Measurements from ENCODE around the gene SLC6A15.

DNA sequence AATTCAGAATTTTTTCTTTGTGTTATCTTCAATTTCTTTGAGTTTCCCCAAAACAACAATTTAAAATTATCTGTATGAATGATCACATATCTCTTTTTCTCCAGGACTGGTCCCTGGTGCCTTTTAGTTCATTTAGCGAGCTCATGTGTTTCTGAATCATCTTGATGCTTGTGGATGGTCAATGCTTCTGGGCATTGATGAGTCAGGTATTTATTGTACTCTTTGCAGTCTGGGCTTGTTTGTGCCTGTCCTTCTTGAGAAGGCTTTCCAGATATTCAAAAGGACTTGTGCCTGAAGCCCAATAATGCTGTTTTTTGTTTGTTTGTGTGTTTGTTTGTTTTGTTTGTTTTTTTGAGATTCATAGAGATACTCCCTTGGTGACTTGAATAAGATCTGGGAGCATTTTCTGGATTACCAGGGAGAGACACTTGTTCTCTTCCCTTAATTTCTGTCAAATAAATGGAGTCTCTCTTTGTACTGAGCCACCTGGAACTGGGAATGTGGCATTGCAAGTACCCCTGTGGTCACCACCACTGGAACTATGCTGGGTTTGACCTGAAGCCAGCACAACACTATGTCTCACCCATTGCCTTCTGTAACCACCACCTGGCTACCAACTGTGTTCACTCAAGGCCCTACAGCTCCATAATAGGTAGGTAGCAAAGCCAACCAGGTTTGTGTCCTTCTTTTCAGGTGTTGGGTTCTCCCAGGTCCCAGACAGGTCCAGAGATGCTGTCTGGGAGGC, 56.3 kb downstream of the SLC6A15 start:
- TF ChIP-seq CTCF (conservative IDR thresholded peaks at IDR 0.05; ENCODE audit: low read depth, low read length) = no peak
- TF ChIP-seq EZH2 (IDR thresholded peaks at IDR 0.05; ENCODE audit: borderline replicate concordance, low read depth, low read length, poor library complexity, severe bottlenecking) = no peak
